Type B pancreatic cell (in vitro differentiated cells): ENCODE results near the gene ATP6V0E1. TPM values are rescaled to one million over a fixed set of nuclear protein-coding genes. Genes with fewer than 3 reads are reported as not detected.

Experiments used
- DNase-seq: peaks from one replicate; pipeline ENCODE4 v3.0.0; 2021; ENCODE audit warnings: mixed read lengths; ENCODE audit not compliant: unreplicated experiment; ENCODE audit errors: extremely low spot score
- H3K27ac Mint-ChIP-seq: 2 replicates; pipeline ENCODE4 v1.8.0; 2021; ENCODE audit warnings: mild to moderate bottlenecking, mixed read lengths
- H3K27me3 Mint-ChIP-seq: 2 replicates; pipeline ENCODE4 v1.8.0; 2021; ENCODE audit warnings: mixed read lengths
- H3K36me3 Mint-ChIP-seq: 2 replicates; pipeline ENCODE4 v1.8.0; 2021; ENCODE audit warnings: mixed read lengths
- H3K4me1 Mint-ChIP-seq: one replicate; pipeline ENCODE4 v1.8.0; 2021; ENCODE audit warnings: mixed read lengths; ENCODE audit not compliant: unreplicated experiment
- H3K4me3 Mint-ChIP-seq: 2 replicates; pipeline ENCODE4 v1.8.0; 2021; ENCODE audit warnings: mild to moderate bottlenecking, mixed read lengths
- H3K9me3 Mint-ChIP-seq: 2 replicates; pipeline ENCODE4 v1.8.0; 2021; ENCODE audit warnings: mixed read lengths
- CTCF ChIP-seq: fragments of 200-600 bp; sonication (generic); conservative IDR thresholded peaks from 2 replicates; pipeline ENCODE4 v1.5.0; 2021; ENCODE audit warnings: antibody characterized with exemption, mild to moderate bottlenecking
- total RNA-seq: library from RNA; stranded (reverse); gene quantifications from 2 replicates; pipeline ENCODE4 v1.2.1, GENCODE V29; 2021; ENCODE audit warnings: low replicate concordance

Gene ATP6V0E1
- total RNA-seq, 1 donor from 2014 or later = 141 TPM

GRCh38 chr5:172944741-172945140 is 38.8 kb upstream of the ATP6V0E1 start:
- no peaks in the 10 kb centered on the region for H3K27me3 Mint-ChIP-seq
- H3K9me3 Mint-ChIP-seq = no peaks in the 10 kb centered on the region
- H3K4me1 Mint-ChIP-seq = peaks cover 34% of the 10 kb centered on the region
- no peak overlapping the region for H3K27ac Mint-ChIP-seq
- no peak for TF ChIP-seq CTCF
- H3K4me3 Mint-ChIP-seq = no peak overlapping the region
- H3K36me3 Mint-ChIP-seq = peaks cover 12% of the 10 kb centered on the region
- DNase-seq = no peak

- H3K4me1 Mint-ChIP-seq = peaks cover 32% of the 10 kb centered on the region
- peaks cover 12% of the 10 kb centered on the region for H3K36me3 Mint-ChIP-seq
- no peak overlapping the region for H3K27ac Mint-ChIP-seq
- no peak for TF ChIP-seq CTCF
- no peaks in the 10 kb centered on the region for H3K9me3 Mint-ChIP-seq
- H3K4me3 Mint-ChIP-seq = no peak overlapping the region
- no peak for DNase-seq
- no peaks in the 10 kb centered on the region for H3K27me3 Mint-ChIP-seq
These were observed 38.4 kb upstream of the ATP6V0E1 start for GRCh38 chr5:172945151-172945550.

GRCh38 chr5:172946146-172946545 is 37.4 kb upstream of the ATP6V0E1 start:
- TF ChIP-seq CTCF = no peak

GRCh38 chr5:172949426-172949825 is 34.1 kb upstream of the ATP6V0E1 start:
- Mint-ChIP-seq H3K36me3 (peaks cover 16% of the 10 kb centered on the region), H3K4me3 (no peak overlapping the region), H3K27me3 (no peaks in the 10 kb centered on the region), H3K27ac (no peak overlapping the region), H3K4me1 (peaks cover 5% of the 10 kb centered on the region), H3K9me3 (no peaks in the 10 kb centered on the region)
- no peak for DNase-seq
- no peak for TF ChIP-seq CTCF

More at GRCh38 chr5:172946146-172946545, 37.4 kb upstream of the ATP6V0E1 start:
- Mint-ChIP-seq H3K27ac (peak overlapping the region; percentile 43), H3K4me1 (peaks cover 30% of the 10 kb centered on the region), H3K9me3 (no peaks in the 10 kb centered on the region), H3K4me3 (no peak overlapping the region), H3K36me3 (peaks cover 12% of the 10 kb centered on the region), H3K27me3 (no peaks in the 10 kb centered on the region)
- DNase-seq = no peak

GRCh38 chr5:172950176-172950965 is 33.2 kb upstream of the ATP6V0E1 start:
- no peaks in the 10 kb centered on the region for H3K27me3 Mint-ChIP-seq
- H3K4me3 Mint-ChIP-seq = no peak overlapping the region
- H3K9me3 Mint-ChIP-seq = no peaks in the 10 kb centered on the region
- peaks cover 9% of the 10 kb centered on the region for H3K36me3 Mint-ChIP-seq
- no peak overlapping the region for H3K27ac Mint-ChIP-seq
- no peak for TF ChIP-seq CTCF
- H3K4me1 Mint-ChIP-seq = no peaks in the 10 kb centered on the region
- DNase-seq = no peak
